NCI-H1105 treated with DMSO at 0.1 percent for 48 hours (cell line): ENCODE results near the gene ERC2.
A peak's percentile ranks its signal among the peaks of the same experiment; 100 is the strongest.
"Not testable (repeated sequence)": the region's sequence is repeated elsewhere in the genome, so short reads cannot be mapped to it uniquely, and the experiment has no call there.

Experiments used
- DNase-seq: peaks from one replicate; lab custom pipeline; 2025; lab: John Stamatoyannopoulos, UW

The ERC2 gene

GRCh38 chr3:55880357-55880756, 587.9 kb downstream of the ERC2 start:
- DNase-seq = no peak

GRCh38 chr3:55879901-55880331, 588.4 kb downstream of the ERC2 start:
- DNase-seq = no peak

GRCh38 chr3:55877703-55878102, 590.6 kb downstream of the ERC2 start:
- DNase-seq = no peak

GRCh38 chr3:55876560-55876959, 591.7 kb downstream of the ERC2 start:
- DNase-seq = peak; percentile 26

- DNase-seq = no peak
These were observed 593.2 kb downstream of the ERC2 start for GRCh38 chr3:55875113-55875512.

GRCh38 chr3:55873523-55874254, 594.6 kb downstream of the ERC2 start:
- no peak for DNase-seq

- peak; percentile 22 for DNase-seq
These were observed 597.7 kb downstream of the ERC2 start for GRCh38 chr3:55870594-55870993.

GRCh38 chr3:55868347-55868746, 599.9 kb downstream of the ERC2 start:
- no peak for DNase-seq

- DNase-seq = no peak
These were observed 605.2 kb downstream of the ERC2 start for GRCh38 chr3:55863028-55863427.

- peak; percentile 85 for DNase-seq
These were observed 608.1 kb downstream of the ERC2 start for GRCh38 chr3:55860049-55860721.

- no peak for DNase-seq
These were observed 609.0 kb downstream of the ERC2 start for GRCh38 chr3:55859305-55859704.

GRCh38 chr3:55858727-55859126, 609.5 kb downstream of the ERC2 start:
- no peak for DNase-seq

GRCh38 chr3:55858302-55858701, 610.0 kb downstream of the ERC2 start:
- no peak for DNase-seq

- no peak for DNase-seq
These were observed 610.6 kb downstream of the ERC2 start for GRCh38 chr3:55857633-55858032.

- no peak for DNase-seq
These were observed 613.0 kb downstream of the ERC2 start for GRCh38 chr3:55855311-55855710.

GRCh38 chr3:55854494-55854893, 613.8 kb downstream of the ERC2 start:
- DNase-seq = no peak

GRCh38 chr3:55852326-55852725, 615.9 kb downstream of the ERC2 start:
- no peak for DNase-seq

GRCh38 chr3:55842204-55842603, 626.1 kb downstream of the ERC2 start:
- no peak for DNase-seq

GRCh38 chr3:55831876-55832275, 636.4 kb downstream of the ERC2 start:
- DNase-seq = not testable (repeated sequence)

GRCh38 chr3:55828712-55829111, 639.6 kb downstream of the ERC2 start:
- DNase-seq = no peak

GRCh38 chr3:55827786-55828185, 640.5 kb downstream of the ERC2 start:
- no peak for DNase-seq

- DNase-seq = no peak
These were observed 641.4 kb downstream of the ERC2 start for GRCh38 chr3:55826731-55827496.

- no peak for DNase-seq
These were observed 642.2 kb downstream of the ERC2 start for GRCh38 chr3:55826097-55826496.
